ENCODE results near the gene ZMYND12.

ZMYND12 gene

DNA sequence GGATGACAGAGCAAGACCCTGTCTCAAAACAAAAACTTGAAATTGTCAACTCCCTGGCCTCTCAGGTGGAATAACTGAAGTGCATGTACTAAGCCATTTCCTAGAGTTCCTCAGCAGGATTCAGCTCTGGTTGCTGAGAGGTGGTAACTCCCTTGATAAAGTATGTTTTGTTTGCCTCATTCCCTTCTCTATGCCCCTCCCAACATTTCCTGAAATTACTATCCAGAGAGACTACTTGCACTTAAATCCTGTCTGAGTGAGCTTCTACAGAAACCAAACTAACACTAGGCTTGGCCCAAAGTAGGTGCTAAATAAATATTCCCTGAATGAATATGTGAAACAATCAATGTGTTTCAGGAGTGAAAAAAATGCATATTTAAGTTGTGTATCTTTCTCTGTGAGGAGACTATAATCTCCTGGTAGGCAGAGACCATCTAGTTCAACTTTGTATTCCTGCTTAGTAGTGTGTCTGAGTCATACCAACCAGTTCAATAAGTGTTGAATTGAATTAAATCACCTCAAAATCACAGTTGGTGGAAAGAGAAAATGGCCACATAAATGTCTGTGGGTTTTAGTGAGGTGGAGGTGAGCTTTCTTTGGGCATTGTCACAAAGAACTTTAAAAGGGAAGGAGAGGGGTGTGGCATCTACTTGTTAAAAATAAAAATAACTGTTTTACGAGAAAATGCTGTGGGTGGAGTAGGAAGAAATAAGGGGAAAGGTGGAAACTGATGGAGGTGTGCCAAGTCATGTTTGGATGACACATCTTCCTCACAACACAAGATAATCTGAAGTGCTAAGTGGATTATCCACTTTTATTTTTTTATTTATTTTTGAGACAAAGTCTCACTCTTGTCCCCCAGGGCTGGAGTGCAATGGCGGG is 62.6 kb downstream of the ZMYND12 start:
- no peak for DNase-seq (ENCODE audit: low spot score)

DNA sequence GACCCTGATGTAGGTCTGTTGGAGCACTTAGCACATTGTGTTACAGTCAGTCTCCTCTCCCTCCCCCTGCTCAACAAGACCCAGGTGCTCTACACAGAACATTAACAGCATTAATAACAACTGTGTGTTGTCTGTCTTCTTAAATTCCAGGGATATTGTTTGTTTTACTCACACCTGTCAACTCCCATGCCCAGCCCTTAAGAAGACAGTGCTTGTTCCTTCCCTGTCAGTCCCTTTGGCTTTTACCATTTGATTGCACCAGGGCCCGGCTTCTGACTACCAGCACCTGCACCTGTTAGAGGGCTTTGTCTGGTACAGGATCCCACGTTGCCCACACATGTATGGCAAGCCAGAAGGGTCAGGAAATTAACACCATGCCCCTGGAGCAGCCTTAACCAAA is 63.6 kb downstream of the ZMYND12 start:
- no peak for DNase-seq (ENCODE audit: low spot score)

DNA sequence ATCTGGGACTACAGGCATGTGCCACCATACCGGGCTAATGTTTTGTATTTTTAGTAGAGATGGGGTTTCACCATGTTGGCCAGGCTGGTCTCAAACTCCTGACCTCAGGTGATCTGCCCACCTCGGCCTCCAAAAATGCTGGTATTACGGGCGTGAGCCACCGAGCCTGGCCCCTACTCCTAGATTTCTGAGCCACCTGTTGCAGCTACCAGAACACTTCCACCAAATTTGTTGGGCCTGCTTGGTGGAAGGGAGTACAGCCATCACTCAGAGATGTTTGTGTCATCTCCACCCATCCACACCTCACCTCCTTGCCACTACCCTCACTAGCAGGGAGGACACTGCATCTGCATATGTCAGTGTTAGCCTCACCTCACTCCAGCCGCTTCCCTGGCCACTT is 69.8 kb downstream of the ZMYND12 start:
- DNase-seq (ENCODE audit: low spot score) = no peak

DNA sequence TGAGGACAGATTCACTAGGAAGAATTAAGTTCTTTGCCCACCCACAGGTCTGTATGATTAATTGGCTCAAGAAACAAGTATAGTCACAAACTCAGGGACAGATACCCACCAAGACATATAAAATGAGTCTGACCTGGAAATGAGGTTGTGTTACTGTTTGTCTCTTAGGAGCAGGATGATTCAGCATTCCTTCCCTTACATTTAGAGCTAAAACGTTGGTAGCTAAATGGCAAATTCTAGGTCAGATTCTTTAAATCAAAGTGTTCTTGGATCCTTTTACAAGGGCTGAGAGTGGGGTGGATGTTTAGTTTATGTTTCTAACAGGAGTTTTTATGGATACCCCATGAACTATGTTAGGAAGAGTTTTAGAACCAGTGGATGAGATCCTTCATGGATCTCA is 70.5 kb downstream of the ZMYND12 start:
- no peak for DNase-seq (ENCODE audit: low spot score)

DNA sequence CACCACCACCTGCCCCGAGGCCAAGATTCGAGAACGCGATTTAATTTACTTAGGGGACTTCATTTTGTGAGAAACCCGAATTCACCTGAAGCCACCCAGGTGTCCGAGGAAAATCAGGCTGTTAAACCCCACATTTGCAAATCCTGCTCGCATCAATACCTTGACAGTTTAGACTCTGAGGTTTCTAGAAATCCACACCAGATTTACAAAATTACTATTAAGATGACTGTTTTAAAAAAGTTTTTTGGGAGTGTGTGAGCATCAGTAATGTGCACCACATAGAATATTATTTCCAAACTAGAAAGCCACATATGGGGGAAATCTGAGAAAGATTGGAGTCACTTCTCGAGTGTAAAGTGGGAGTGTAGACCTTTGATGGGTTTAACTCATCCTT is 74.5 kb downstream of the ZMYND12 start:
- DNase-seq (ENCODE audit: low spot score) = peak; percentile 4

DNA sequence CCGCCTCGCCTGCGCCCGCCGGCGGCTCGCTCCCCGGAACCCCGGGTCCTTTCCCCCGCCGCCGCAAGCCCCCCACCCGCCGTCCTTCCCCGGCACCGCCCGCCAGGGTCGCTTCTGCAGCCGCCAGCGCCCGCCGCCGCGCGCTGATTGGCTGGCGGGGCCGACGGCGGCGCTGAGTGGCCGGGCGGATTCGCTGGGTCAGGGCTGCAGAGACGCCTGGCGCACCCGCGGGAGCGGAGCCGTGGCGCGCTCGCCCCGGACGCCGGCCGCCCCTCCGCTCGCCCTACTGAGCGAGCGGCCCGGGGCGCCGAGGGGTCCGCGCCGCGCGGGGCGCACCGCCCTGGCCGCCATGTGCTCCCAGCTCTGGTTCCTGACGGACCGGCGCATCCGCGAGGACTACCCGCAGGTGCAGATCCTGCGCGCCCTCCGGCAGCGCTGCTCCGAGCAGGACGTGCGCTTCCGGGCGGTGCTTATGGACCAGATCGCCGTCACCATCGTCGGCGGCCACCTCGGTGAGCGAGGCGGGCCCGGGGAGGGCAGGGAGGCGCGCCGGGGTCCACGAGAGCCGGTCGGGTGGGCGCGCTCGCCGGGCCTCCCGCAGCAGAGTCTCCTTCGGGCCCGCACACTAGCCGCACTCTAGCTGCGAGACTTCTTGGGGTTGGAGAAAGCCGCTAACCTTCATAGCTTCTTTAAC is 75.1 kb downstream of the ZMYND12 start, which contains the start of gene RIMKLA:
Gene RIMKLA, plus strand, starts transcription at position 207 of the 694 bp plus-strand sequence. Its CDS starts 143 bp downstream, at position 350.
- peak; percentile 66 for DNase-seq (ENCODE audit: low spot score)

Small RNAs within 50 kb of the gene (small RNA-seq; reads per million reads assigned to genes)
- 0 reads per million in 2 experiments for gene TMSB4XP1
